HG03521 (cell line): ENCODE results near the gene NDUFS1.
"Not testable (repeated sequence)": the region's sequence is repeated elsewhere in the genome, so short reads cannot be mapped to it uniquely, and the experiment has no call there.

Experiments used
- ATAC-seq: cut with Tn5 transposase; IDR thresholded peaks from one replicate; pipeline ENCODE4 v1.9.1; 2021; ENCODE audit warnings: mild to moderate bottlenecking, moderate library complexity; ENCODE audit not compliant: unreplicated experiment

Gene NDUFS1

GRCh38 chr2:206105541-206105940, 53.7 kb downstream of the NDUFS1 start:
- no peak for ATAC-seq

- no peak for ATAC-seq
Measured at GRCh38 chr2:206105038-206105437, 54.2 kb downstream of the NDUFS1 start.

GRCh38 chr2:206098872-206099271, 60.4 kb downstream of the NDUFS1 start:
- not testable (repeated sequence) for ATAC-seq

GRCh38 chr2:206098471-206098870, 60.8 kb downstream of the NDUFS1 start:
- no peak for ATAC-seq

- no peak for ATAC-seq
Measured at GRCh38 chr2:206096876-206097275, 62.4 kb downstream of the NDUFS1 start.

- ATAC-seq: no peak
Measured at GRCh38 chr2:206095536-206096332, 63.5 kb downstream of the NDUFS1 start.

GRCh38 chr2:206092297-206092696, 66.9 kb downstream of the NDUFS1 start:
- ATAC-seq: no peak

- no peak for ATAC-seq
Measured at GRCh38 chr2:206088248-206088647, 71.0 kb downstream of the NDUFS1 start.

- no peak for ATAC-seq
Measured at GRCh38 chr2:206086716-206087350, 72.4 kb downstream of the NDUFS1 start.

- ATAC-seq: peak; percentile 84
Measured at GRCh38 chr2:206085742-206086445, 73.3 kb downstream of the NDUFS1 start, which contains the start of gene INO80D. Gene INO80D (minus strand): TSS chr2:206086174. CDS start chr2:206063016, 23,158 bp downstream.

- peak; percentile 28 for ATAC-seq
Measured at GRCh38 chr2:206084870-206085741, 74.1 kb downstream of the NDUFS1 start.

- ATAC-seq: no peak
Measured at GRCh38 chr2:206084439-206084869, 74.8 kb downstream of the NDUFS1 start.

GRCh38 chr2:206083602-206084438, 75.4 kb downstream of the NDUFS1 start:
- no peak for ATAC-seq

GRCh38 chr2:206082298-206082843, 76.9 kb downstream of the NDUFS1 start:
- ATAC-seq: no peak

GRCh38 chr2:206080927-206081326, 78.3 kb downstream of the NDUFS1 start:
- no peak for ATAC-seq

- no peak for ATAC-seq
Measured at GRCh38 chr2:206079699-206080465, 79.4 kb downstream of the NDUFS1 start.

- not testable (repeated sequence) for ATAC-seq
Measured at GRCh38 chr2:206077879-206078278, 81.4 kb downstream of the NDUFS1 start.

- no peak for ATAC-seq
Measured at GRCh38 chr2:206075113-206075512, 84.1 kb downstream of the NDUFS1 start.

- no peak for ATAC-seq
Measured at GRCh38 chr2:206071807-206072206, 87.4 kb downstream of the NDUFS1 start.
